Panc1 (cell line): ENCODE results near the gene PANK2. TPM values are rescaled to one million over a fixed set of nuclear protein-coding genes. Genes with fewer than 3 reads are reported as not detected.

ENCODE experiments used
- ATAC-seq: fragments of 200-7000 bp; cut with Tn5 transposase; 2 replicates; pipeline ENCODE4 v1.9.1; 2020; ENCODE audit warnings: mild to moderate bottlenecking, moderate library complexity
- BruUV-seq: library from RNA; stranded (reverse); fragments of 400-500 nt; replicated peaks from 2 replicates; lab custom pipeline; 2021; lab: Mats Ljungman, UMichigan
- CTCF ChIA-PET: fragments of 300-600 bp; sonication (Branson Sonifier 250); formaldehyde crosslinking; loops from one replicate; lab custom pipeline; 2022; ENCODE audit warnings: antibody characterized with exemption; lab: Charles Lee
- POLR2A ChIA-PET: fragments of 300-600 bp; sonication (Branson Sonifier 250); formaldehyde crosslinking; loops from one replicate; lab custom pipeline; 2022; ENCODE audit warnings: antibody characterized with exemption; lab: Charles Lee
- DNase-seq: peaks from one replicate; pipeline ENCODE4 v3.0.0-alpha.2; 2010; ENCODE audit warnings: low read depth, low spot score
- H3K27ac ChIP-seq: 2 replicates; pipeline ENCODE4 v1.5.1; 2011; ENCODE audit warnings: mild to moderate bottlenecking, low read length, inconsistent platforms
- H3K27me3 ChIP-seq: fragments of 200-500 bp; sonication (Bioruptor generic); 2 replicates; pipeline ENCODE4 v1.6.0; 2014; ENCODE audit warnings: low read length, inconsistent platforms; ENCODE audit not compliant: control insufficient read depth, insufficient read depth
- H3K36me3 ChIP-seq: fragments of 200-500 bp; sonication (Bioruptor generic); 2 replicates; pipeline ENCODE4 v1.5.1; 2014; ENCODE audit warnings: inconsistent platforms, mild to moderate bottlenecking, low read length, moderate library complexity; ENCODE audit not compliant: control insufficient read depth, insufficient read depth
- H3K4me1 ChIP-seq: 2 replicates; pipeline ENCODE4 v1.5.1; 2011; ENCODE audit warnings: inconsistent platforms, mild to moderate bottlenecking, low read length, moderate library complexity; ENCODE audit not compliant: control insufficient read depth, insufficient read depth
- H3K4me3 ChIP-seq, 2 experiments: 2 replicates each; pipeline ENCODE4 v1.5.1; 2011 to 2012; ENCODE audit warnings: low read depth in 2 of 2, low read length in 2 of 2, mild to moderate bottlenecking in 2 of 2, inconsistent platforms in 1 of 2, moderate library complexity in 1 of 2
- H3K9me3 ChIP-seq: fragments of 200-500 bp; sonication (Bioruptor generic); 2 replicates; pipeline ENCODE4 v1.5.1; 2014; ENCODE audit warnings: low read depth, mild to moderate bottlenecking, inconsistent platforms, low read length, moderate library complexity; ENCODE audit not compliant: control insufficient read depth, insufficient read depth
- CTCF ChIP-seq: fragments of 450-650 bp; IDR thresholded peaks from 2 replicates; pipeline ENCODE4 v1.5.1; 2017; ENCODE audit warnings: mild to moderate bottlenecking
- POLR2AphosphoS5 ChIP-seq: IDR thresholded peaks from 2 replicates; pipeline ENCODE4 v1.6.1; 2012; ENCODE audit warnings: mild to moderate bottlenecking, low read depth, low read length, moderate library complexity
- SIN3A ChIP-seq: IDR thresholded peaks from 2 replicates; pipeline ENCODE4 v1.6.1; 2012; ENCODE audit warnings: low read depth, mild to moderate bottlenecking, low read length, moderate library complexity, borderline replicate concordance; ENCODE audit not compliant: insufficient read depth
- TCF7L2 ChIP-seq: IDR thresholded peaks from 2 replicates; pipeline ENCODE4 v1.6.1; 2011; ENCODE audit warnings: mild to moderate bottlenecking, low read depth, low read length, inconsistent platforms
- in situ Hi-C: cut with HindIII; loops from 2 replicates; pipeline ENCODE4 v1.10.0; 2016; ENCODE audit warnings: low sequenced_read_pairs, low pct_unique_long_range_greater_than_20kb
- intact Hi-C: fragments of 100-400 bp; cut with micrococcal nuclease; formaldehyde crosslinking; loops from one replicate; pipeline ENCODE4 v1.10.0; 2022; ENCODE audit not compliant: unreplicated experiment
- total RNA-seq: library from RNA; stranded (reverse); gene quantifications from one replicate; pipeline ENCODE4 v1.2.1, GENCODE V29; 2021; ENCODE audit not compliant: unreplicated experiment
- TF ChIP-seq, protein P1 (sequence below), 2 experiments: IDR thresholded peaks; 2 replicates each; pipeline ENCODE4 v1.6.1; 2011 to 2012; ENCODE audit warnings: low read depth in 2 of 2, control low read depth in 1 of 2, low read length in 1 of 2, mild to moderate bottlenecking in 1 of 2, moderate library complexity in 1 of 2; ENCODE audit not compliant: insufficient read depth in 1 of 2

PANK2 gene
- total RNA-seq, 1 experiment from 2014 or later, result 40.9 TPM

DNA sequence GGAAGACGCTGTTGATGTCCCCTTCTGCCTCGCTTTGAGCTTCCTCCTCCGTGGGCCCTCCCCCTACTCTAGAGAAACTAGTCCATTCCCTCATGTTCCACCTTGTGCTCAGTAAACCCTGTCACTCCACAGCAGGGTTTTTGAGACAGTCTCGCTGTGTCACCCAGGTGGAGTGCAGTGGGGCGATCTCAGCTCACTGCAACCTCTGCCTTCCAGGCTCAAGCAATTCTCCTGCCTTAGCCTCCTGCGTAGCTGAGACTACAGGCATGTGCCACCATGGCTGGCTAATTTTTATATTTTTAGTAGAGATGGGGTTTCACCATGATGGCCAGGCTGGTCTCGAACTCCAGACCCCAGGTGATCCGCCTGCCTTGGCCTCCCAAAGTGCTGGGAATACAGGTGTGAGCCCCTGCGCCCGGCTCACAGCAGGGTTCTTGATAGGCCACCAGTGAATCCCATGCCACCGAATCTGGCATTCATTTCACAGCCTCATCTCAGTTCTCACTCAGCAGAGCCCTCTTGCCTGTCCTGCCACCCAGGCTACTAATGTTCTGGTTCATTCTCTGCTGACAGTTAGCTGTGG, 36.0 kb downstream of the PANK2 start:
- Histone ChIP-seq H3K27ac (no peak overlapping the region), H3K4me3 (no peak overlapping the region), H3K4me1 (no peaks in the 10 kb centered on the region; the same call in 1 of the 2 replicates), H3K36me3 (no peaks in the 10 kb centered on the region), H3K9me3 (no peaks in the 10 kb centered on the region), H3K27me3 (no peaks in the 10 kb centered on the region)
- intact Hi-C loops, result no loop called here
- no peak for TF ChIP-seq CTCF
- TF ChIP-seq POLR2AphosphoS5, result no peak
- TF ChIP-seq, protein P1, sequence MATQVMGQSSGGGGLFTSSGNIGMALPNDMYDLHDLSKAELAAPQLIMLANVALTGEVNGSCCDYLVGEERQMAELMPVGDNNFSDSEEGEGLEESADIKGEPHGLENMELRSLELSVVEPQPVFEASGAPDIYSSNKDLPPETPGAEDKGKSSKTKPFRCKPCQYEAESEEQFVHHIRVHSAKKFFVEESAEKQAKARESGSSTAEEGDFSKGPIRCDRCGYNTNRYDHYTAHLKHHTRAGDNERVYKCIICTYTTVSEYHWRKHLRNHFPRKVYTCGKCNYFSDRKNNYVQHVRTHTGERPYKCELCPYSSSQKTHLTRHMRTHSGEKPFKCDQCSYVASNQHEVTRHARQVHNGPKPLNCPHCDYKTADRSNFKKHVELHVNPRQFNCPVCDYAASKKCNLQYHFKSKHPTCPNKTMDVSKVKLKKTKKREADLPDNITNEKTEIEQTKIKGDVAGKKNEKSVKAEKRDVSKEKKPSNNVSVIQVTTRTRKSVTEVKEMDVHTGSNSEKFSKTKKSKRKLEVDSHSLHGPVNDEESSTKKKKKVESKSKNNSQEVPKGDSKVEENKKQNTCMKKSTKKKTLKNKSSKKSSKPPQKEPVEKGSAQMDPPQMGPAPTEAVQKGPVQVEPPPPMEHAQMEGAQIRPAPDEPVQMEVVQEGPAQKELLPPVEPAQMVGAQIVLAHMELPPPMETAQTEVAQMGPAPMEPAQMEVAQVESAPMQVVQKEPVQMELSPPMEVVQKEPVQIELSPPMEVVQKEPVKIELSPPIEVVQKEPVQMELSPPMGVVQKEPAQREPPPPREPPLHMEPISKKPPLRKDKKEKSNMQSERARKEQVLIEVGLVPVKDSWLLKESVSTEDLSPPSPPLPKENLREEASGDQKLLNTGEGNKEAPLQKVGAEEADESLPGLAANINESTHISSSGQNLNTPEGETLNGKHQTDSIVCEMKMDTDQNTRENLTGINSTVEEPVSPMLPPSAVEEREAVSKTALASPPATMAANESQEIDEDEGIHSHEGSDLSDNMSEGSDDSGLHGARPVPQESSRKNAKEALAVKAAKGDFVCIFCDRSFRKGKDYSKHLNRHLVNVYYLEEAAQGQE (IDR thresholded peaks at IDR 0.05; ENCODE audit: insufficient read depth in 1 of 2, low read depth in 2 of 2, low read length in 1 of 2), result no peak
- TF ChIP-seq SIN3A, result no peak
- no peak for TF ChIP-seq TCF7L2
- no peak for DNase-seq
- ChIA-PET POLR2A (no interaction called here), CTCF (no interaction called here)
- no peak for ATAC-seq
- BruUV-seq, result no TSS peak
- in situ Hi-C loops, result no loop called here

DNA sequence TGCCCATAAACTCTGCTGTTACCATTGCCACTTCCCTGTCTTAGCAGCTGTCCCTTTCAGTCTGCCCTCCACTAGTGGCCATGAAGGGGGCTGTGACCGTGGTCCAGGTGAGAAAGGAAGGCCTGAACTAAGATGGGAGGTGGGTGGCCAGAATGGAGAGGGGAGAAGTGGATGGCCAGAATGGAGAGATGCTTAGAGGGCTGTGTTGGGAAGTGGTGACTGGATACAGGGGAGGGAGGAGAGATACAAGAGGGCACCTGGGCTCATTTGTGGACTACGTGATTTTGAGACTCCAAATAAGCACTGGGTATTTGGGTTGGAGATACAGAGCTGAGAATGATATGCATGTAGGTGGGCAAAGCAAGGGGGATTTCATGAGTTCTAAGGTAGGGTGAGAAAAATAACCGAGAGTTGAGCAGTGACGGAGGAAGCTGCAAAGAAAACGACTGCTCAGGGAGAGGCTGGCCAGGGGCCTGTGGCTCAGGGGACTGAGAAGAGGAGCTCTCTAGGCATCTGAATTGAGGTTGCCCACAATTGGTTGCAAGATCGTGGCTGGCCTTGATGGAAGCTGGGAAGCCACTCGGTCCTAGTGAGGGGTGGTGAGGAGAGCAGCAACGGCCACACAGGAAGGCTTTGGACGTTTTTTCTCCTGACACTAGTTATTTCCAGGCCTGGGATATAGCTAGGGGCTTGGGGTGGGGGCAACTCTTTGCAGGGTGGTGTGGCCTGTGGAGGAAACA, 36.9 kb downstream of the PANK2 start:
- H3K4me3 ChIP-seq, result no peak overlapping the region
- TSS peak; percentile 60 for BruUV-seq
- no peak overlapping the region for H3K27ac ChIP-seq
- in situ Hi-C loops, result no loop called here
- intact Hi-C loops, result no loop called here
- TF ChIP-seq, protein P1 (IDR thresholded peaks at IDR 0.05; ENCODE audit: insufficient read depth in 1 of 2, low read depth in 2 of 2, low read length in 1 of 2), result no peak
- TF ChIP-seq TCF7L2, result no peak
- TF ChIP-seq POLR2AphosphoS5, result no peak
- no peak for TF ChIP-seq CTCF
- TF ChIP-seq SIN3A, result no peak
- no peaks in the 10 kb centered on the region for H3K36me3 ChIP-seq
- ChIA-PET POLR2A (interaction anchor here (0.6 kb wide), 1 partner anchor 407 kb away, joined by 4 read pairs; no protein-coding TSS in a partner anchor), CTCF (no interaction called here)
- ATAC-seq, result no peak
- no peaks in the 10 kb centered on the region for H3K9me3 ChIP-seq
- no peaks in the 10 kb centered on the region; the same call in 1 of the 2 replicates for H3K4me1 ChIP-seq
- no peak for DNase-seq
- H3K27me3 ChIP-seq, result no peaks in the 10 kb centered on the region
